Kidney (tissue), 14 donors: ENCODE measurements around the gene PLEKHG1. TPM values are rescaled to one million over a fixed set of nuclear protein-coding genes. Genes with fewer than 3 reads are reported as not detected.

ENCODE experiments used
- DNase-seq, 5 donors: peaks; one replicate each; pipeline ENCODE4 v3.0.0-alpha.2; 2013 to 2020
- FAIRE-seq: peaks from 2 replicates; lab custom pipeline; 2012; peaks lifted over from hg19 to GRCh38; lab: Jason Lieb, UNC
- H3K27ac ChIP-seq, 2 donors: one replicate each; pipeline ENCODE4 v1.7.0; 2013; ENCODE audit warnings: low read depth in 2 of 2, low read length in 2 of 2, inconsistent platforms in 1 of 2
- H3K27me3 ChIP-seq: one replicate; pipeline ENCODE4 v1.7.1; 2013; ENCODE audit warnings: low read length, inconsistent platforms; ENCODE audit not compliant: control insufficient read depth, insufficient read depth
- H3K36me3 ChIP-seq, 3 donors: one replicate each; pipeline versions ENCODE4 v1.7.0 to v1.7.1; 2013; ENCODE audit warnings: low read length in 3 of 3, control low read depth in 1 of 3, inconsistent platforms in 1 of 3; ENCODE audit not compliant: insufficient read depth in 3 of 3, control insufficient read depth in 2 of 3
- H3K4me1 ChIP-seq, 3 donors: one replicate each; pipeline versions ENCODE4 v1.7.0 to v1.7.1; 2013; ENCODE audit warnings: low read length in 3 of 3, inconsistent platforms in 1 of 3, low read depth in 1 of 3; ENCODE audit not compliant: control insufficient read depth in 2 of 3, insufficient read depth in 2 of 3
- H3K4me3 ChIP-seq, 3 donors: one replicate each; pipeline versions ENCODE4 v1.7.0 to v1.8.1; 2013; ENCODE audit warnings: low read length in 3 of 3, control low read depth in 1 of 3, inconsistent platforms in 1 of 3
- H3K9ac ChIP-seq, 3 donors: one replicate each; pipeline versions ENCODE4 v1.7.0 to v1.7.1; 2013; ENCODE audit warnings: low read length in 3 of 3, control low read depth in 1 of 3, inconsistent platforms in 1 of 3
- H3K9me3 ChIP-seq, 3 donors: one replicate each; pipeline versions ENCODE4 v1.7.0 to v1.7.1; 2013; ENCODE audit warnings: low read length in 3 of 3, control low read depth in 1 of 3, inconsistent platforms in 1 of 3; ENCODE audit not compliant: control insufficient read depth in 2 of 3, insufficient read depth in 1 of 3
- intact Hi-C: fragments of 100-400 bp; cut with DNase I; formaldehyde crosslinking; loops from one replicate; pipeline ENCODE4 v1.11.1; 2022
- polyA plus RNA-seq: library from polyadenylated mRNA; stranded (reverse); fragments of 350-450 nt; fragmentation: Illumina TruSeq; extraction: RNeasy Lipid Tissue Mini Kit (QIAGEN cat#74804); gene quantifications from one replicate; pipeline ENCODE4 v1.2.3, GENCODE V29; 2014; ENCODE audit warnings: low read depth, low replicate concordance; ENCODE audit not compliant: insufficient read depth
- total RNA-seq: library from RNA; stranded (reverse); fragmentation: NEBNext Ultra II Directional; extraction: Animal tissue kit (Norgen Biotek cat#: 25700); gene quantifications from one replicate; pipeline ENCODE4 v1.2.1, GENCODE V29; 2021
- TF ChIP-seq, protein P1 (sequence below): IDR thresholded peaks from 3 replicates; pipeline ENCODE4 v1.5.1; 2012; ENCODE audit warnings: mild to moderate bottlenecking, moderate library complexity, borderline replicate concordance; ENCODE audit not compliant: insufficient read depth; ENCODE audit errors: extremely low read depth
- donor health status: control.
- donor health status: control.
- donor health status: control.
- donor health status: control.
- donor health status: control.
- donor health status: DM: yes; HTN: yes; CAD: no.
- donor health status: Normal renal cell carcinoma (clear cell type).

Gene PLEKHG1
- total and polyA plus RNA-seq, 2 donors from 2014 or later, result 2.8 to 58.7 TPM

- no peak overlapping the region for H3K27ac ChIP-seq
These were observed 23.5 kb downstream of the PLEKHG1 start for GRCh38 chr6:150622941-150623874.

DNA sequence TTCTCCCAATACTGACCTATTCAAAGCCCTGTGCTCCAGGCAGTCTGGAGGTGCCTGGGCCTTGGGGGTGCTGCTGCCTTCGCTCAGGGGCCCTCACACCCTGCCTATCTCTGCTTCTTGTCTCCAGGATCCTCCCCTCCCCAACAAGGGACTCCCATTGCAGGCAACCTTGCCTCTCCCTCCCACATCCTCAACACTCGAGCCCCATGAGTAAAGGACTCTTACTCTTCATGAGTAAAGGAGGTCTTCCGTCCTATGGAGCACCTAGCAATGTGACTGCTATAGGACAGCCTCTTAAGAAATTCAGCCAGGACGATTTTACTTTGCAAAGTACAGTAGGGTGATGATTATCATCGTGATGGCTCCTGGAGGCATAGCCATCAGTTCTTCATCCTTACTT, 24.5 kb downstream of the PLEKHG1 start:
- Histone ChIP-seq H3K36me3 (no peaks in the 10 kb centered on the region), H3K9ac (no peak overlapping the region), H3K4me1 (peaks cover 13 to 28% (median 15%) of the 10 kb centered on the region in 3 donors), H3K9me3 (no peaks in the 10 kb centered on the region), H3K27ac (no peak overlapping the region), H3K27me3 (no peaks in the 10 kb centered on the region), H3K4me3 (no peak overlapping the region)
- TF ChIP-seq, protein P1, sequence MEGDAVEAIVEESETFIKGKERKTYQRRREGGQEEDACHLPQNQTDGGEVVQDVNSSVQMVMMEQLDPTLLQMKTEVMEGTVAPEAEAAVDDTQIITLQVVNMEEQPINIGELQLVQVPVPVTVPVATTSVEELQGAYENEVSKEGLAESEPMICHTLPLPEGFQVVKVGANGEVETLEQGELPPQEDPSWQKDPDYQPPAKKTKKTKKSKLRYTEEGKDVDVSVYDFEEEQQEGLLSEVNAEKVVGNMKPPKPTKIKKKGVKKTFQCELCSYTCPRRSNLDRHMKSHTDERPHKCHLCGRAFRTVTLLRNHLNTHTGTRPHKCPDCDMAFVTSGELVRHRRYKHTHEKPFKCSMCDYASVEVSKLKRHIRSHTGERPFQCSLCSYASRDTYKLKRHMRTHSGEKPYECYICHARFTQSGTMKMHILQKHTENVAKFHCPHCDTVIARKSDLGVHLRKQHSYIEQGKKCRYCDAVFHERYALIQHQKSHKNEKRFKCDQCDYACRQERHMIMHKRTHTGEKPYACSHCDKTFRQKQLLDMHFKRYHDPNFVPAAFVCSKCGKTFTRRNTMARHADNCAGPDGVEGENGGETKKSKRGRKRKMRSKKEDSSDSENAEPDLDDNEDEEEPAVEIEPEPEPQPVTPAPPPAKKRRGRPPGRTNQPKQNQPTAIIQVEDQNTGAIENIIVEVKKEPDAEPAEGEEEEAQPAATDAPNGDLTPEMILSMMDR, result no peak
- FAIRE-seq, result no peak
- no peak for DNase-seq
- intact Hi-C loops, result no loop called here

More at GRCh38 chr6:150622941-150623874, 23.5 kb downstream of the PLEKHG1 start:
- Histone ChIP-seq H3K4me3 (no peak overlapping the region), H3K9me3 (no peaks in the 10 kb centered on the region), H3K27me3 (no peaks in the 10 kb centered on the region), H3K36me3 (no peaks in the 10 kb centered on the region), H3K4me1 (peaks cover 7 to 20% (median 8%) of the 10 kb centered on the region in 3 donors), H3K9ac (no peak overlapping the region)
- FAIRE-seq (no peak), DNase-seq (peak in 1 of 5 donors; percentile 61)
- TF ChIP-seq, protein P1, result no peak
- intact Hi-C loops, result no loop called here

- H3K4me3 ChIP-seq, result no peak overlapping the region
- FAIRE-seq, result no peak
- no peak overlapping the region for H3K27ac ChIP-seq
- DNase-seq, result no peak
- H3K36me3 ChIP-seq, result no peaks in the 10 kb centered on the region
- no peaks in the 10 kb centered on the region for H3K9me3 ChIP-seq
- no peaks in the 10 kb centered on the region for H3K27me3 ChIP-seq
- peaks cover 13 to 30% (median 15%) of the 10 kb centered on the region in 3 donors for H3K4me1 ChIP-seq
- intact Hi-C loops, result no loop called here
- no peak overlapping the region for H3K9ac ChIP-seq
- TF ChIP-seq, protein P1, result no peak
These were observed 26.2 kb downstream of the PLEKHG1 start for GRCh38 chr6:150625927-150626326.
